AG09309 (cell line): Measurements from ENCODE around the gene SLC36A4.

ENCODE experiments used
- DNase-seq: peaks from one replicate; pipeline ENCODE4 v3.0.0-alpha.2; 2010; ENCODE audit warnings: low read depth
- H3K4me3 ChIP-seq: 2 replicates; pipeline ENCODE4 v1.5.1; 2011; ENCODE audit warnings: mild to moderate bottlenecking, low read depth, low read length, moderate library complexity; ENCODE audit not compliant: control insufficient read depth
- TF ChIP-seq, protein P1 (sequence below): IDR thresholded peaks from 2 replicates; pipeline ENCODE4 v1.5.1; 2011; ENCODE audit warnings: mild to moderate bottlenecking, low read depth, low read length, inconsistent platforms; ENCODE audit not compliant: insufficient read depth, control insufficient read depth; ENCODE audit errors: missing control alignments

Gene SLC36A4

DNA sequence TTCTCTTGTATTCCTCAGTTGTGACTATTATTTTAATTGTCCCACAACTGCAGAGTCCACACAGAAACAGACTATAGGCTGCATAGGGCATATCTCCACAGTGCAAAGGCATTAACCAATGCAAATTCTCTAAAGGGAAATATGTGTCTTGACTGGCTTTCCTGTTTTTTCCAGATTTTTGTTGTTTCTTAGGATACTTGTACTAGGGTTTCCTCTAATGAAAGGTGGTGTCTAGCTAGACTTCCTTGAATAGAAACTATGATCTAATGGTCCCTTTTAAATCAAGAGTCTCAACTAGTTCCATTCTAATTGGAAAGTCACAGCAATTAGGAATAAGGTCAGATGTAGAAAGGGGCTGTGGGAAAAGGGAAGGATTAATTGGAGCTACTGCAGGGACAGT, 37.6 kb downstream of the SLC36A4 start:
- no peak for DNase-seq
- H3K4me3 ChIP-seq = no peak overlapping the region
- TF ChIP-seq, protein P1, sequence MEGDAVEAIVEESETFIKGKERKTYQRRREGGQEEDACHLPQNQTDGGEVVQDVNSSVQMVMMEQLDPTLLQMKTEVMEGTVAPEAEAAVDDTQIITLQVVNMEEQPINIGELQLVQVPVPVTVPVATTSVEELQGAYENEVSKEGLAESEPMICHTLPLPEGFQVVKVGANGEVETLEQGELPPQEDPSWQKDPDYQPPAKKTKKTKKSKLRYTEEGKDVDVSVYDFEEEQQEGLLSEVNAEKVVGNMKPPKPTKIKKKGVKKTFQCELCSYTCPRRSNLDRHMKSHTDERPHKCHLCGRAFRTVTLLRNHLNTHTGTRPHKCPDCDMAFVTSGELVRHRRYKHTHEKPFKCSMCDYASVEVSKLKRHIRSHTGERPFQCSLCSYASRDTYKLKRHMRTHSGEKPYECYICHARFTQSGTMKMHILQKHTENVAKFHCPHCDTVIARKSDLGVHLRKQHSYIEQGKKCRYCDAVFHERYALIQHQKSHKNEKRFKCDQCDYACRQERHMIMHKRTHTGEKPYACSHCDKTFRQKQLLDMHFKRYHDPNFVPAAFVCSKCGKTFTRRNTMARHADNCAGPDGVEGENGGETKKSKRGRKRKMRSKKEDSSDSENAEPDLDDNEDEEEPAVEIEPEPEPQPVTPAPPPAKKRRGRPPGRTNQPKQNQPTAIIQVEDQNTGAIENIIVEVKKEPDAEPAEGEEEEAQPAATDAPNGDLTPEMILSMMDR = no peak

DNA sequence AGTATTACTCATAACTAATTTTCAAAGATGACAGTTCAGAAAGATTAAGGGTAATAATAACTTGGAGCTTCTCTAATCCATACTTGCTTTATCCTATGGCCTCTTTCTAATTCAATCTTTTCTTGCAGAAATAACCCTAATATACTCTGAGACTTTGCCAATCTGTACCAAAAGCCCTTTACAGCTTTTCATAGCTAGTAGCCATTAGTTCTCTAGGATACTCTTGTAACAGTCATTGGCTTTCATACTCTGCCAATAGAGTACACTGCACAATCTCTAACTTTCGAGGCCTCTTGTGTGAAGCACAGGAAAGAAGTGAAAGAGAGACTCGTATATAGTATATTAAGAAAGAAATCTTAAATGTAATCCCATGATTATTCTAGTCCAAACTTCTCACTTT, 38.1 kb downstream of the SLC36A4 start:
- no peak overlapping the region for H3K4me3 ChIP-seq
- TF ChIP-seq, protein P1 = no peak
- no peak for DNase-seq

DNA sequence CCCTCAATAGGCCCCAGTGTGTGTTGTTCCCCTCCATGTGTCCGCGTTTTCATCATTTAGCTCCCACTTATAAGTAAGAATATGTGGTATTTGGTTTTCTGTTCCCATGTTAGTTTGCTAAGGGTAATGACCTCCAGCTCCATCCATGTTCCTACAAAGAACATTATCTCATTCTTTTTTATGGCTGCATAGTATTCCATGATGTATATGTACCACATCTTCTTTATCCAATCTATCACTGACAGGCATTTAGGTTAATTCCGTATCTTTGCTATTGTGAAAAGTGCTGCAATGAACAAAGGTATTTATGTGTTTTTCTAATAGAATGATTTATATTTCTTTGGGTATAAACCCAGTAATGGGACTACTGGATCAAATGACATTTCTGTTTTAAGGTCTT, 42.1 kb downstream of the SLC36A4 start:
- TF ChIP-seq, protein P1 = no peak

DNA sequence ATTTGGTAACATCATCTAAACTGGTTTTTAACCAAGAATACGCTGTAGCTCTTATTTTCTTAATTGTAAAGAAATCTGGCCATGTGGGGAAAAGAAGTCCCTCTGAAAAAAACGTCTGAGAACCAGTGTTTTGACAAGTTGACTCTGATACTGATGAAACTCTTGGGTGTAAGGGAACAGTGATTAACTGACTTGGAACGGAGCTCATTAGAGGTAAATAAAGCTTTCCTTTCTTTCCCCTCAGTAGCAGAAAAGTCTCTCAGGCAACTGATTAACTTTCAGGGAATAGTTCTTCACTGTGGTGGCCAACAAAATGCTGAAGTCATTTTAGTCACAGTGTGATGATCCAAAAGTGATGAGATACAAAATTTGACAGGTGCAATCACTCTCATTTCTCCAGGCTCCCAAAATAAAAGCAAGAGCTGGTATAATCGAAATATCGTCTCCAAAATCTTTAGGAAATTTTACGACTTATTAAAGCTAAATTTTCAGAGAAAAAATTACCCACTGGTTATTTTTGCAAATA, 52.3 kb downstream of the SLC36A4 start:
- TF ChIP-seq, protein P1 = no peak
- no peak for DNase-seq
- no peak overlapping the region for H3K4me3 ChIP-seq

More for the DNA sequence above, 42.1 kb downstream of the SLC36A4 start:
- no peak overlapping the region for H3K4me3 ChIP-seq
- no peak for DNase-seq

DNA sequence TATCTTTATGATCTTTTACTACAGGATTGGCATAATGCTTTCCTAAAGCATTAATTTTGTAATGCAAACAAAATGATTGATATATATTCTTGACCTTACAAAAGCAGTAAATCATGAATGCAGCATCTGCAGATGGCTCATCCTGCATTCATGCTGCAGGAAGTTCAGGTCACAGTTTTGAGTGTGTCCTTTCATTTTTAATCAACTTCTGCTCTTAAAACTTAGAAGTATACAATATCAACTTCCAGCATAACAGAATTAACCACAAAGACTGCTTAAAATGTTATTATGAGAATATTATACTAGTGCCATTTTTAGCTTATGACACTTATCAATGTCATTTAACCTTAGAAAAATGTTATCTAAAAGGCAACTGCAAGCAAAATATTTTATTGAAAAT, 54.0 kb downstream of the SLC36A4 start:
- TF ChIP-seq, protein P1 = no peak
- no peak for DNase-seq
- H3K4me3 ChIP-seq = no peak overlapping the region

DNA sequence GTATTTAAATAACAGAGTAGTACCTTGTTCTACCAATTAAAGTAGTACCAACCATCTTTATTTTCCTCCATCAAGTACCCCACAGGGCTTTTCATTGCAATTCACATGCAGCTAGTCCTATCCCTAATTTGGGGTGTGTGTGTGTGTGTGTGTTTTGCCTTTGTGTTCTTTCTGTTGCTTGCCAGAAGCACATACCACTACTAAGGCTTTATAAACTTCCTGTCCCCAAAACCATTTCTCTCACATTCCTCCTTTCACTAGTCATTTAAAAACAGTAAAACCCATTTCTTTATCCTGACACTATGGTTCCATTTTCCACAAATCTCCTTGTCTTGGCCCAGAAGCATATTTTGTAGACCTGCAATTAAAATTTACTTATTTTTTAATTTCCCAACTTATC, 54.6 kb downstream of the SLC36A4 start:
- DNase-seq = no peak
- TF ChIP-seq, protein P1 = no peak
- H3K4me3 ChIP-seq = no peak overlapping the region
